NCI-H82 (cell line): ENCODE data around the gene PKN1.
"Not testable (repeated sequence)": the region's sequence is repeated elsewhere in the genome, so short reads cannot be mapped to it uniquely, and the experiment has no call there.

Experiments
- DNase-seq: peaks from one replicate; lab custom pipeline; 2025; lab: John Stamatoyannopoulos, UW

Gene PKN1

GRCh38 chr19:14487370-14488125 lies 54.4 kb downstream of the PKN1 start:
- DNase-seq, result no peak

DNA sequence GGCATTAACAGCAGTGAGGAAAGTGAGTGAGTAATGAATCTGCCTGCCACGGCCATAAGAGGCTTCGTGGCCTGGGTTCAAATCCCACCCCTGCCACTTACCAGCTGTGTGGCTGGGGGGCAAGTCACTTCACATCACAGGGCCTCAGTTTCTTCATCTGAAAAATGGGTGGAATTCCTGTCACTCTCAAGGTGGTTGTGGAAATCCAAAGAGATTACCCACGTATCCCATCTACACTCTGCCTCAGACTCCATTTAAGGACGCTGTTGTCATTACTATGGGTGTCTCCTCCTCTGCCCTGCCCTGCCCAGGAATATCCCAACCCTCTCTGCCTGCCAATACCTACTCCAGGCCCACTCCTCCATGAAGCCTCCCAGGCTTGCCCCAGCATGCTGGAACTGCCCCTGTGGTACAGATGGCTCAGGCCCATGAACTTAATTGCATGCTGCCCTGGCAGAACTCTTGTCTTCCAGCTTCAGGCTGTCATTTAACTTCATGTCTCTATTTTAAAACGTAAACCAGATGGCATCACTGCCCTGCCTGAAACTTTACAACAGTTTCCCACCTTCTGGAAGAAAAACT lies 59.7 kb downstream of the PKN1 start:
- DNase-seq, result no peak

GRCh38 chr19:14494411-14494810 lies 61.3 kb downstream of the PKN1 start:
- no peak for DNase-seq

GRCh38 chr19:14494910-14495671 lies 62.0 kb downstream of the PKN1 start:
- DNase-seq, result no peak

DNA sequence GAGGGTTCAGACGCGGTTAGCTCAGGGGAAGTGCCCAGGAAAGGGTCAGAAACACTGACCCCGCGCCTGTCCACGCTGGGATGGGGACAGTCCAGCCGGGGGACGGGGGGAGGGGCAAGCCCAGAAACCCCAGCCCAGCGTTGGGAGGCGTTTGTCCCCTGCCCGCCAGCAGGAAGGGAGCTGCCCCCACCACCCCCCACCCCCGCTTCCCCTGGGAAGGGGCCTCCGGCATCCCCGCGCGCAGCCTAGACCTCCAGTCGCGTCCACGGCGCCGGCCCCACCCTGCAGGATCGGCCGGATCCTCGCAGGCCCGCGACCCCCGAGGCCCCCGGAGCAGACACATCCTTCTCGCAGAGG lies 62.5 kb downstream of the PKN1 start:
- peak; percentile 68 for DNase-seq

- peak; percentile 100 for DNase-seq
Measured at GRCh38 chr19:14496029-14496833, 63.1 kb downstream of the PKN1 start, which contains the start of gene GIPC1. Gene GIPC1, minus strand, starts transcription at chr19:14496127. Its CDS starts 13,151 bp downstream, at chr19:14482976.

GRCh38 chr19:14496834-14497227 lies 63.7 kb downstream of the PKN1 start:
- DNase-seq, result no peak

DNA sequence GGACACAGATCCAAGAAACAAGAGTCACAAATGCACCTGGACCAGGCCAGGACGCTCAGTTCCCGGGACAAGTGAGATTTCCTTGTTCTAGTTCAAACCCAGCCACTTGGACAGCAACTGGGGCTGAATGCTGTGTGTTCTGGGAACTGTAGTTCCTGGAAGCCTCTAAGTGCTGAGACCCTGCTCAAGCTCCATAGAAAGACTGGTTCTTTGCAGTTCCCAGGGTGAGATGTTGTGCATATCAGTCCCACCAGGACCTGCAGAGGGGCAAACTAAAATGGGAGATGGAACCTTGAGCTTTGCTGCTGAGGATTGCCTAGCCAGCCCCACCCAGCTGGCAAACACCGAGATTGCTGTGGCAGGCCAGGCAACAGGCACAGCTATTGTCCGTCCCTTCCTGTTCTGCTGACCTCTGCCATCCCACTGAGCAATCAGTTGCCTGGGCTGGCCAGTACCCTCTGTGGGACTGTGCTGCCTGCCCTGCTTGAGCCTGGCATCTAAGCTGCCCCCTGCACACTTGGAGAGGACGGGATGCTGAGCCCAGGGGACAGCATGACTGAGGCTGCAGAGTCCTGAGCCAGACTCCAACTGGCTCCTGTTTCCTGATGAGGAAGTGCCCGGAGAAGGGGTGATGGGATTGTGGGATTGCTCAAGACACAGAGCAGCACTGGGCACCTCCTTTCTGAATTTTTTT lies 64.3 kb downstream of the PKN1 start:
- no peak for DNase-seq

GRCh38 chr19:14502334-14503092 lies 69.4 kb downstream of the PKN1 start:
- no peak for DNase-seq

- no peak for DNase-seq
Measured at GRCh38 chr19:14503285-14503684, 70.2 kb downstream of the PKN1 start.

DNA sequence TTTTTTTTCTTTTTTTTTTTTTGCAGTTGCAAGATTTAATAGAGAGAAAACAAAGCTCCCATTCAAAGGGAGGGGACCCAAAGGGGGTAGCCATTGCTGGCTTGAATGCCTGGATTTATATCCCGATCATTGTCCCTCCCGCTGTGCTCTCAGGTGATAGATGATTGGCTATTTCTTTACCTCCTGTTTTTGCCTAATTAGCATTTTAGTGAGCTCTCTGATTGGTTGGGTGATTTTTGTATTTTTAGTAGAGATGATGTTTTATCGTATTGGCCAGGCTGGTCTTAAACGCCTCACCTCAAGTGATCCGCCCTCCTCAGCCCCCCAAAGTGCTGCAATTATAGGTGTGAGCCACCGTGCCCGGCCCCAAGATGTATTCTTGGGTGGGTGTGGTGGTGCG lies 71.5 kb downstream of the PKN1 start:
- DNase-seq, result not testable (repeated sequence)

DNA sequence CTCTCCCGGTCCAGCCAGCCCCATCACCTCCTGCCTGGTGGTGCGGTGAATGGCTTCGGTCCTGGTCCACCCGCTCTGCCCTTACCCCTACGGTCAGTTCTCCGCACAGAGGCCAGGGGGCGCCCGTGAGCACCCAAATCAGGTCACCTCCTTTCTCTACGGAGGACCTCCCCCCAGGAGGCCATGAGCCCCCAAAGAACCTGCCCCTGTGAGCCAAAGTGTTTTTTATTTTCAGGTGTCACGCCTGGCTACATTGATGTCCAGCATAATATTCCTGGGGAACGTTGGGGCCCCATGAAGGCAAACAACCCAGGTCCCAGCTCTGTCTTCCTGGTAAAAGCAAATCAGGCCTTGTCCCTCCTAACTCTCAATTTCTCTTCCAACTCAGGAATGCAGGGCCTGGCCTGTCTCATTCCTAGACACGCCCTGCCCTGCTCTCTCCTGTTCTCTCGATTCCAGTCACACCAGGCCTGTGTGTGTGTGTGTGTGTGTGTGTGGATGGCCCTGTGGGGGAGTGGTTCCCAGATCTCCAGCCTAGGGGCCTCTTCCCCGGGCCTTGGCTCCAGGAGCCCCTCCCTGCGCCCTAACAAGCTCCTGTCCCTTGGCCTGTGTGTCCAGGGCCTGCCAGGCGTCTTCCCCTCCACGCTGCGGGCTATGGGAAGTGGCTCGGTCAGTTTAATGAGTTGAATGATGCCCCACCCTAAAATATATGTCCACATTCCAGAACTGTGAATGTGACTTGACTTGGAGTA lies 72.6 kb downstream of the PKN1 start:
- peak; percentile 84 for DNase-seq

DNA sequence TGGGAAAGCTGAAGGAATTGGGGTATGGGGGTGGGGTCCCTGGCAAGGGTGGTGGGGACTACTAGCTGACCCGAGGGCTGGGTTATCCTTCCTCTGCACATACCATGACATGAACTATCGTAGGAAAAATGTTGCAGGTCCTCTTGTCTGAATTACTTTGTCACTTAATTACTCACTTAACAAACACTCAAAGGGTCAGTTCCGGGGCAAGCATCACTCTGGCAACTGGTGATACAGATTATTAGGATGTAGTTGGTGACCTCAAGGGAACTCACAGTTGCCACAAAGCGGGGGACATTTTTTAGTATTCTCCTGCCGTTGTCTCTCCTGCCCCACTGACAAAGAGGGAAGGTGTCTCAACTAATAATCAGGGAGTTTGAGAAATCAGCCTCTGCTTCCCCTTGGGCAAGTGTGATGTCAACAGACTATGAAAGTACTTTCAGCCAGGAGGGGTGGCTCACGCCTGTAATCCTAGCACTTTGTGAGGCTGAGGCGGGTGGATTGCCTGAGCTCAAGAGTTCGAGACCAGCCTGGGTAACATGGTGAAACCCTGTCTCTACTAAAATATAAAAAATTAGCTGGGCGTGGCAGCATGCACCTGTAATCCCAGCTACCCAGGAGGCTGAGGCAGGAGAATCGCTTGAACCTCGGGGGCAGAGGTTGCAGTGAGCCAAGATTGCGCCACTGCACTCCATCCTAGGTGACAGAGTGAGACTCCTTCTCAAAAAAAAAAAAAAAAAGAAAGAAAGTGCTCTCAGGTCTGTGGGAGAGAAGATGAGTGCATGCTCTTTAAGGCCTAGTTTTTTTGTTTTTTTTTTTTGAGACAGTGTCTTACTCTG lies 74.8 kb downstream of the PKN1 start:
- no peak for DNase-seq

- no peak for DNase-seq
Measured at GRCh38 chr19:14510311-14511228, 77.5 kb downstream of the PKN1 start.

GRCh38 chr19:14511229-14511593 lies 78.1 kb downstream of the PKN1 start:
- peak; percentile 78 for DNase-seq

DNA sequence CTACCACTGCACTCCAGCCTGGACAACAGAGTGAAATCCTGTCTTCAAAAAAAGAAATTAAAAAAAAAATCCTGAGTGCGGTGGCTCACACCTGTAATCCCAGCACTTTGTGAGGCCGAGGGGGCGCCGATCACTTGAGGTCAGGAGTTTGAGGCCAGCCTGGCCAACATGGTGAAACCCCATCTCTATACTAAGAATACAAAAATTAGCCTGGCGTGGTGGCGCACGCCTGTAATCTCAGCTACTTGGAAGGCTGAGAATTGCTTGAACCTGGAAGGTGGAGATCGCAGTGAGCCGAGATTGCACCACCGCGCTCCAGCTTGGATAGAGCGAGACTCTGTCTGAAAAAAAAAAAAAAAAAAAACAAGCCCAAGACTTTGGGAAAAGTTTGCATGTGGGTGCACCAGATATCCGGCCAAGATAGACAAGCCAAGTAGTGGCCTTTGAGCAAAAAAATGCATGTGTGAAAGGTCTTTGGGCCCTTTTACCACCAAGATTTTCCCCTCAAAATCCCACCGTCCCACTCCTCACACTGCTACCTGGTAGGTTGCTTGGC lies 79.4 kb downstream of the PKN1 start:
- no peak for DNase-seq

DNA sequence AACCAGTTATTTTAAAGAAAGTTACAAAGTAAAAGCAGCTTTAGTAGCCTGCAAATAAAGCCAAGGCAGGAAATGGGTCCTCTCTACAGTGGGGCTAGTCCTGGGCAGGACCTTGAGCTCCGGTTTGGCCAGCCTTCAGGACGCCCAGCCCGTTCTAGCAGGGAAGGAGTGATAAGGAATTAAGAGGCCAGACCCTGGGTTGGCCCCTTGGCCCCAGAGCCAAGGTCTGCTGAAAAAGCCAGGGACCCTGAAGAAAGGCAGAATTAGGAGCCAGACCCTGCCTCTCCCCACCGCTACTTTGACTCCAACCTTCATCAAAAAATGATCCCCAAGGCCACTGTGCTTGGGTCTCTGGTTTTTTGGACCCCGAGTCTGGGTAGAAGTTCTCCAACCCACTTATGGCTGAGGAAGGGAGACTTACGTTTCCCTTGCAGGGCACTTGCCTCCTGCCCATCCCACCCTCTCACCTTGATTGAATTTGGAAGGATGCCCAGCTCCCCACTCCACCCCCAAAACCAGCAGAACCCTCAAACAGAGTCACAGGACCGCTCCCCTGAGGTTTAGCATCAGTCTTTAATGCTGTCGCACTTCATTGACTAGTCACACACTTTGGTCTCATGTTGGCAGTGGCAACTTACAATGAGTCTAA lies 81.2 kb downstream of the PKN1 start:
- DNase-seq, result no peak
